Measurements from ENCODE around the gene HDLBP. TPM values are rescaled to one million over a fixed set of nuclear protein-coding genes. Genes with fewer than 3 reads are reported as not detected.
A peak's percentile ranks its signal among the peaks of the same experiment; 100 is the strongest.

HDLBP gene
- total RNA-seq, 1 experiment from 2014 or later = 350 TPM

- BruUV-seq (replicated peaks) = no TSS peak
- no peak for TF ChIP-seq CTCF (IDR thresholded peaks at IDR 0.05; ENCODE audit: insufficient read depth in 1 of 2, low read depth in 1 of 2, low read length in 1 of 2, severe bottlenecking in 1 of 2, unreplicated experiment in 1 of 2)
- no peak overlapping the region for H3K27ac Mint-ChIP-seq (ENCODE audit: unreplicated experiment)
- H3K4me3 Mint-ChIP-seq (ENCODE audit: unreplicated experiment) = no peak overlapping the region
- no peaks in the 10 kb centered on the region for H3K9me3 ChIP-seq
- no peaks in the 10 kb centered on the region for H3K9me3 Mint-ChIP-seq (ENCODE audit: unreplicated experiment)
- no peaks in the 10 kb centered on the region for H3K27me3 ChIP-seq (replicated peaks; ENCODE audit: control insufficient read depth, insufficient read depth, low read length)
- H3K4me1 Mint-ChIP-seq (ENCODE audit: low read depth, unreplicated experiment) = peaks cover 13% of the 10 kb centered on the region
- peaks cover 20% of the 10 kb centered on the region for H3K36me3 Mint-ChIP-seq (ENCODE audit: insufficient read depth, unreplicated experiment)
- H3K4me1 ChIP-seq = peaks cover 13% of the 10 kb centered on the region; the same call in 1 of the 2 replicates
- H3K36me3 ChIP-seq (ENCODE audit: control insufficient read depth, insufficient read depth, low read length) = no peaks in the 10 kb centered on the region
- no peaks in the 10 kb centered on the region for H3K27me3 Mint-ChIP-seq (ENCODE audit: insufficient read depth, unreplicated experiment)
- ChIA-PET POLR2A (no interaction called here), CTCF (no interaction called here)
- H3K4me3 ChIP-seq (ENCODE audit: low read depth, low read length) = no peak overlapping the region
- DNase-seq = no peak
- intact Hi-C loops (cut with micrococcal nuclease; ENCODE audit: unreplicated experiment) = no loop called here
Measured at GRCh38 chr2:241289053-241289452, 26.4 kb downstream of the HDLBP start.

- no peak for TF ChIP-seq CTCF (IDR thresholded peaks at IDR 0.05; ENCODE audit: insufficient read depth in 1 of 2, low read depth in 1 of 2, low read length in 1 of 2, severe bottlenecking in 1 of 2, unreplicated experiment in 1 of 2)
- CTCF ChIA-PET = no interaction called here
- H3K36me3 Mint-ChIP-seq (ENCODE audit: insufficient read depth, unreplicated experiment) = peaks cover 20% of the 10 kb centered on the region
- intact Hi-C loops (cut with micrococcal nuclease; ENCODE audit: unreplicated experiment) = no loop called here
- H3K9me3 Mint-ChIP-seq (ENCODE audit: unreplicated experiment) = no peaks in the 10 kb centered on the region
- H3K4me1 Mint-ChIP-seq (ENCODE audit: low read depth, unreplicated experiment) = peaks cover 13% of the 10 kb centered on the region
- no peaks in the 10 kb centered on the region for H3K27me3 Mint-ChIP-seq (ENCODE audit: insufficient read depth, unreplicated experiment)
- H3K27me3 ChIP-seq (replicated peaks; ENCODE audit: control insufficient read depth, insufficient read depth, low read length) = no peaks in the 10 kb centered on the region
- no peaks in the 10 kb centered on the region for H3K36me3 ChIP-seq (ENCODE audit: control insufficient read depth, insufficient read depth, low read length)
- H3K9me3 ChIP-seq = no peaks in the 10 kb centered on the region
- no peak overlapping the region for H3K4me3 ChIP-seq (ENCODE audit: low read depth, low read length)
- peaks cover 13% of the 10 kb centered on the region; the same call in 1 of the 2 replicates for H3K4me1 ChIP-seq
- H3K27ac Mint-ChIP-seq (ENCODE audit: unreplicated experiment) = peak overlapping the region; percentile 19
- no peak for DNase-seq
- H3K4me3 Mint-ChIP-seq (ENCODE audit: unreplicated experiment) = no peak overlapping the region
- BruUV-seq (replicated peaks) = no TSS peak
- POLR2A ChIA-PET = no interaction called here
Measured at GRCh38 chr2:241288324-241288888, 27.1 kb downstream of the HDLBP start.

DNA sequence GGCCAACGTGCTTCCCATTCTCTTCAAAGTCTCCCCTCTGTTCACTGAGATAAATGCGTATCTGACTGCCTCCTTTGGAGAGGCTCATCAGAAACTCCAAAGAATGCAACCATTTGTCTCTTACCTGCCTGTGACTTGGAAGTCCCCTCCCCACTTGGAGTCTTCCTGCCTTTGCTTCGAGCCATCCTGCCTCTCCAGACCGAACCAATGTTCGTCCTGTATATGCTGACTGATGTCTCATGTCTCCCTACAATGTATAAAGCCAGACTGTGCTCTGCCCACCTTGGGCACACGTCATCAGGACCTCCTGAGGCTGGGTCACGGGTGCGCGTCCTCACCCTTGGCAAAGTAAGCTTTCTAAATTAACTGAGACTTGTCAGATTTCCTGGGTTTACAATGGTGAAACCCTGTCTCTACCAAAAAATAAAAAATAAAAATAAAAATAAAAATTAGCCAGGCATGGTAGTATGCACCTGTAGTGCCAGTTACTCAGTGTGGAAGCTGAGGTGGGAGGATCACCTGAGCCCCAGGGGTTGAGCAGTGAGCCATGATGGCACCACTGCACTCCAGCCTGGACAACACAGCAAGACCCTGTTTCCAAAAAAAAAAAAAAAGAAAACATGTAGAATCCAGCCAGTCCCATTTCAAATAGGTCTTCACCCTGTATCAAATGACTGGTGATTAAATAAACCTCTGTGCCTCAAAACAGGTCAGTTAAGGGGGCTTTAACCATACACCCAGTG, 29.0 kb downstream of the HDLBP start:
- no peak for TF ChIP-seq CTCF (IDR thresholded peaks at IDR 0.05; ENCODE audit: insufficient read depth in 1 of 2, low read depth in 1 of 2, low read length in 1 of 2, severe bottlenecking in 1 of 2, unreplicated experiment in 1 of 2)
- Mint-ChIP-seq H3K36me3 (ENCODE audit: insufficient read depth, unreplicated experiment) (peaks cover 32% of the 10 kb centered on the region), H3K9me3 (ENCODE audit: unreplicated experiment) (no peaks in the 10 kb centered on the region), H3K4me1 (ENCODE audit: low read depth, unreplicated experiment) (peaks cover 19% of the 10 kb centered on the region), H3K27me3 (ENCODE audit: insufficient read depth, unreplicated experiment) (no peaks in the 10 kb centered on the region), H3K4me3 (ENCODE audit: unreplicated experiment) (no peak overlapping the region), H3K27ac (ENCODE audit: unreplicated experiment) (no peak overlapping the region)
- BruUV-seq (replicated peaks) = no TSS peak
- POLR2A ChIA-PET = no interaction called here
- no peak for DNase-seq
- CTCF ChIA-PET = no interaction called here
- H3K4me1 ChIP-seq = peaks cover 13% of the 10 kb centered on the region; the same call in 1 of the 2 replicates
- no peak overlapping the region for H3K4me3 ChIP-seq (ENCODE audit: low read depth, low read length)
- intact Hi-C loops (cut with micrococcal nuclease; ENCODE audit: unreplicated experiment) = no loop called here
- H3K9me3 ChIP-seq = no peaks in the 10 kb centered on the region
- no peaks in the 10 kb centered on the region for H3K27me3 ChIP-seq (replicated peaks; ENCODE audit: control insufficient read depth, insufficient read depth, low read length)
- no peaks in the 10 kb centered on the region for H3K36me3 ChIP-seq (ENCODE audit: control insufficient read depth, insufficient read depth, low read length)

All from Caco-2 (cell line).